ENCODE results near the gene GABBR2.

GABBR2 gene

GRCh38 chr9:98363644-98364043, 345.1 kb downstream of the GABBR2 start:
- no peak overlapping the region for H3K27ac Mint-ChIP-seq
- H3K4me1 Mint-ChIP-seq = no peaks in the 10 kb centered on the region
- H3K36me3 Mint-ChIP-seq = no peaks in the 10 kb centered on the region
- no peak overlapping the region for H3K4me3 Mint-ChIP-seq
- peaks cover 21% of the 10 kb centered on the region for H3K9me3 Mint-ChIP-seq
- CTCF ChIA-PET = no interaction called here
- no peak for DNase-seq
- H3K27me3 Mint-ChIP-seq = peaks cover 21% of the 10 kb centered on the region

GRCh38 chr9:98362624-98363252, 346.0 kb downstream of the GABBR2 start:
- CTCF ChIA-PET = no interaction called here
- Mint-ChIP-seq H3K9me3 (peaks cover 21% of the 10 kb centered on the region), H3K4me3 (no peak overlapping the region), H3K4me1 (no peaks in the 10 kb centered on the region), H3K27ac (no peak overlapping the region), H3K36me3 (no peaks in the 10 kb centered on the region), H3K27me3 (peaks cover 26% of the 10 kb centered on the region)
- DNase-seq = no peak

- CTCF ChIA-PET = no interaction called here
- no peaks in the 10 kb centered on the region for H3K36me3 Mint-ChIP-seq
These were observed 347.1 kb downstream of the GABBR2 start for GRCh38 chr9:98361645-98362044.

GRCh38 chr9:98360176-98360708, 348.5 kb downstream of the GABBR2 start:
- Mint-ChIP-seq H3K9me3 (peaks cover 3% of the 10 kb centered on the region), H3K4me1 (no peaks in the 10 kb centered on the region), H3K36me3 (no peaks in the 10 kb centered on the region), H3K27ac (no peak overlapping the region), H3K4me3 (no peak overlapping the region), H3K27me3 (peaks cover 22% of the 10 kb centered on the region)
- CTCF ChIA-PET = no interaction called here
- DNase-seq = no peak

More at GRCh38 chr9:98361645-98362044, 347.1 kb downstream of the GABBR2 start:
- H3K27me3 Mint-ChIP-seq = peaks cover 22% of the 10 kb centered on the region
- H3K27ac Mint-ChIP-seq = no peak overlapping the region
- H3K4me3 Mint-ChIP-seq = no peak overlapping the region
- peaks cover 15% of the 10 kb centered on the region for H3K9me3 Mint-ChIP-seq
- DNase-seq = no peak
- no peaks in the 10 kb centered on the region for H3K4me1 Mint-ChIP-seq

GRCh38 chr9:98359569-98359968, 349.2 kb downstream of the GABBR2 start:
- H3K9me3 Mint-ChIP-seq = no peaks in the 10 kb centered on the region
- no peaks in the 10 kb centered on the region for H3K4me1 Mint-ChIP-seq
- H3K27me3 Mint-ChIP-seq = peaks cover 22% of the 10 kb centered on the region
- no peak for DNase-seq
- no peaks in the 10 kb centered on the region for H3K36me3 Mint-ChIP-seq
- no peak overlapping the region for H3K4me3 Mint-ChIP-seq
- CTCF ChIA-PET = no interaction called here
- no peak overlapping the region for H3K27ac Mint-ChIP-seq

- no peaks in the 10 kb centered on the region for H3K9me3 Mint-ChIP-seq
- DNase-seq = no peak
- no peak overlapping the region for H3K4me3 Mint-ChIP-seq
- CTCF ChIA-PET = no interaction called here
- peaks cover 17% of the 10 kb centered on the region for H3K27me3 Mint-ChIP-seq
- H3K36me3 Mint-ChIP-seq = no peaks in the 10 kb centered on the region
- H3K4me1 Mint-ChIP-seq = no peaks in the 10 kb centered on the region
- no peak overlapping the region for H3K27ac Mint-ChIP-seq
These were observed 350.7 kb downstream of the GABBR2 start for GRCh38 chr9:98357921-98358535.

GRCh38 chr9:98356953-98357690, 351.6 kb downstream of the GABBR2 start:
- no peak for DNase-seq
- Mint-ChIP-seq H3K27ac (no peak overlapping the region), H3K36me3 (no peaks in the 10 kb centered on the region), H3K27me3 (peaks cover 19% of the 10 kb centered on the region), H3K4me1 (no peaks in the 10 kb centered on the region), H3K9me3 (no peaks in the 10 kb centered on the region), H3K4me3 (no peak overlapping the region)
- CTCF ChIA-PET = no interaction called here

- H3K27ac Mint-ChIP-seq = no peak overlapping the region
- peaks cover 20% of the 10 kb centered on the region for H3K27me3 Mint-ChIP-seq
- H3K9me3 Mint-ChIP-seq = no peaks in the 10 kb centered on the region
- no peak for DNase-seq
- no peaks in the 10 kb centered on the region for H3K4me1 Mint-ChIP-seq
- no peak overlapping the region for H3K4me3 Mint-ChIP-seq
- CTCF ChIA-PET = no interaction called here
- H3K36me3 Mint-ChIP-seq = no peaks in the 10 kb centered on the region
These were observed 352.4 kb downstream of the GABBR2 start for GRCh38 chr9:98356326-98356725.

GRCh38 chr9:98351370-98351769, 357.4 kb downstream of the GABBR2 start:
- DNase-seq = no peak
- Mint-ChIP-seq H3K27me3 (peaks cover 19% of the 10 kb centered on the region), H3K9me3 (no peaks in the 10 kb centered on the region), H3K4me3 (no peak overlapping the region), H3K27ac (no peak overlapping the region), H3K4me1 (no peaks in the 10 kb centered on the region), H3K36me3 (no peaks in the 10 kb centered on the region)
- CTCF ChIA-PET = no interaction called here

GRCh38 chr9:98347642-98348041, 361.1 kb downstream of the GABBR2 start:
- DNase-seq = no peak
- no peak overlapping the region for H3K27ac Mint-ChIP-seq
- CTCF ChIA-PET = no interaction called here
- H3K4me1 Mint-ChIP-seq = no peaks in the 10 kb centered on the region
- peaks cover 43% of the 10 kb centered on the region for H3K27me3 Mint-ChIP-seq
- no peak overlapping the region for H3K4me3 Mint-ChIP-seq
- H3K9me3 Mint-ChIP-seq = no peaks in the 10 kb centered on the region
- H3K36me3 Mint-ChIP-seq = no peaks in the 10 kb centered on the region

GRCh38 chr9:98345011-98345410, 363.7 kb downstream of the GABBR2 start:
- Mint-ChIP-seq H3K4me3 (no peak overlapping the region), H3K36me3 (no peaks in the 10 kb centered on the region), H3K27ac (no peak overlapping the region), H3K4me1 (peaks cover 11% of the 10 kb centered on the region), H3K9me3 (peaks cover 2% of the 10 kb centered on the region), H3K27me3 (peaks cover 44% of the 10 kb centered on the region)
- no peak for DNase-seq
- CTCF ChIA-PET = no interaction called here

GRCh38 chr9:98344581-98344980, 364.2 kb downstream of the GABBR2 start:
- DNase-seq = no peak
- no peak overlapping the region for H3K27ac Mint-ChIP-seq
- H3K9me3 Mint-ChIP-seq = peaks cover 2% of the 10 kb centered on the region
- H3K27me3 Mint-ChIP-seq = peaks cover 45% of the 10 kb centered on the region
- CTCF ChIA-PET = no interaction called here
- H3K4me3 Mint-ChIP-seq = no peak overlapping the region
- H3K4me1 Mint-ChIP-seq = peaks cover 11% of the 10 kb centered on the region
- H3K36me3 Mint-ChIP-seq = no peaks in the 10 kb centered on the region

GRCh38 chr9:98342820-98343210, 365.9 kb downstream of the GABBR2 start:
- peaks cover 11% of the 10 kb centered on the region for H3K4me1 Mint-ChIP-seq
- H3K9me3 Mint-ChIP-seq = peaks cover 2% of the 10 kb centered on the region
- peaks cover 45% of the 10 kb centered on the region for H3K27me3 Mint-ChIP-seq
- CTCF ChIA-PET = no interaction called here
- no peak overlapping the region for H3K4me3 Mint-ChIP-seq
- H3K36me3 Mint-ChIP-seq = no peaks in the 10 kb centered on the region
- no peak overlapping the region for H3K27ac Mint-ChIP-seq
- no peak for DNase-seq

- H3K4me1 Mint-ChIP-seq = peaks cover 11% of the 10 kb centered on the region
- no peaks in the 10 kb centered on the region for H3K36me3 Mint-ChIP-seq
- peaks cover 2% of the 10 kb centered on the region for H3K9me3 Mint-ChIP-seq
- peaks cover 45% of the 10 kb centered on the region for H3K27me3 Mint-ChIP-seq
- H3K4me3 Mint-ChIP-seq = no peak overlapping the region
- no peak for DNase-seq
- CTCF ChIA-PET = interaction anchor here (1.0 kb wide), 1 partner anchor 26 kb away, joined by 3 read pairs; no protein-coding TSS in a partner anchor
- H3K27ac Mint-ChIP-seq = no peak overlapping the region
These were observed 366.5 kb downstream of the GABBR2 start for GRCh38 chr9:98342098-98342819.
